Measurements from ENCODE around the gene CD8A.

The CD8A gene

GRCh38 chr2:86785456-86785855, 5.3 kb downstream of the CD8A start:
- no peak for TF ChIP-seq CTCF (IDR thresholded peaks at IDR 0.05; ENCODE audit: low read depth, low read length)
- DNase-seq (ENCODE audit: low read depth in 2 of 2), result no peak

GRCh38 chr2:86783615-86784339, 6.9 kb downstream of the CD8A start:
- H3K4me3 ChIP-seq (replicated peaks in 1 of 2; ENCODE audit: low read depth in 2 of 2, low read length in 2 of 2), result no peak overlapping the region
- DNase-seq (ENCODE audit: low read depth in 2 of 2), result no peak
- TF ChIP-seq CTCF (IDR thresholded peaks at IDR 0.05; ENCODE audit: low read depth, low read length), result no peak

More at GRCh38 chr2:86785456-86785855, 5.3 kb downstream of the CD8A start:
- H3K4me3 ChIP-seq (replicated peaks in 1 of 2; ENCODE audit: low read depth in 2 of 2, low read length in 2 of 2), result no peak overlapping the region

- no peak for DNase-seq (ENCODE audit: low read depth in 2 of 2)
- H3K4me3 ChIP-seq (replicated peaks in 1 of 2; ENCODE audit: low read depth in 2 of 2, low read length in 2 of 2), result no peak overlapping the region
- TF ChIP-seq CTCF (IDR thresholded peaks at IDR 0.05; ENCODE audit: low read depth, low read length), result no peak
These were observed 8.0 kb downstream of the CD8A start for GRCh38 chr2:86782748-86783147.

GRCh38 chr2:86781363-86781762, 9.3 kb downstream of the CD8A start:
- no peak for TF ChIP-seq CTCF (IDR thresholded peaks at IDR 0.05; ENCODE audit: low read depth, low read length)
- DNase-seq (ENCODE audit: low read depth in 2 of 2), result no peak
- H3K4me3 ChIP-seq (replicated peaks in 1 of 2; ENCODE audit: low read depth in 2 of 2, low read length in 2 of 2), result no peak overlapping the region

- TF ChIP-seq CTCF (IDR thresholded peaks at IDR 0.05; ENCODE audit: low read depth, low read length), result no peak
- no peak overlapping the region for H3K4me3 ChIP-seq (replicated peaks in 1 of 2; ENCODE audit: low read depth in 2 of 2, low read length in 2 of 2)
- DNase-seq (ENCODE audit: low read depth in 2 of 2), result no peak
These were observed 10.7 kb downstream of the CD8A start for GRCh38 chr2:86779971-86780370.

- no peak for DNase-seq (ENCODE audit: low read depth in 2 of 2)
- no peak overlapping the region for H3K4me3 ChIP-seq (replicated peaks in 1 of 2; ENCODE audit: low read depth in 2 of 2, low read length in 2 of 2)
- TF ChIP-seq CTCF (IDR thresholded peaks at IDR 0.05; ENCODE audit: low read depth, low read length), result no peak
These were observed 11.8 kb downstream of the CD8A start for GRCh38 chr2:86778957-86779356.

GRCh38 chr2:86776532-86776931, 14.2 kb downstream of the CD8A start:
- no peak for DNase-seq (ENCODE audit: low read depth in 2 of 2)
- H3K4me3 ChIP-seq (replicated peaks in 1 of 2; ENCODE audit: low read depth in 2 of 2, low read length in 2 of 2), result no peak overlapping the region
- no peak for TF ChIP-seq CTCF (IDR thresholded peaks at IDR 0.05; ENCODE audit: low read depth, low read length)

Data from cardiac fibroblast (primary cell).